GM12873 (cell line): ENCODE measurements around the gene GPR82.

Experiments
- TF ChIP-seq, protein P1 (sequence below): IDR thresholded peaks from 2 replicates; pipeline ENCODE4 v1.5.1; 2012; ENCODE audit warnings: low read depth, mild to moderate bottlenecking, moderate library complexity, low read length, control low read depth; ENCODE audit not compliant: insufficient read depth; ENCODE audit errors: missing control alignments

Gene GPR82

DNA sequence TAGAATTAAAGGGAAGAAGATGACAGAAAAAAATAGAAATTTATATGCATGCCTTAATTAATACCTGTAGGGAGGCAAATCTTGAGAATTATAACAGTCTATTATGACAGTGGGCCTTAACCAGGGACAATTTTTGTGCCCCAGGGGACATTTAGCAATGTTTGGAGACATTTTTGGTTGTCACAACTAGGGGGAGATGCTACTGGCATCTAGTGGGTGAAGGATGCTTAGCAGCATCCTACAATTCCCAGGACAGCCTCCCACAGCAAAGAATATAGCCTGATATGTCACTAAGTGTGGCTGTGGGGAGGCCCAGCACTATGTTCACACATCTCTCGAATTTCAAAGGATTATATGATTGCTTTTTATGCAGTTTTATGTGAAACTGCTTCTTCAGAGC, 10.5 kb downstream of the GPR82 start:
- TF ChIP-seq, protein P1, sequence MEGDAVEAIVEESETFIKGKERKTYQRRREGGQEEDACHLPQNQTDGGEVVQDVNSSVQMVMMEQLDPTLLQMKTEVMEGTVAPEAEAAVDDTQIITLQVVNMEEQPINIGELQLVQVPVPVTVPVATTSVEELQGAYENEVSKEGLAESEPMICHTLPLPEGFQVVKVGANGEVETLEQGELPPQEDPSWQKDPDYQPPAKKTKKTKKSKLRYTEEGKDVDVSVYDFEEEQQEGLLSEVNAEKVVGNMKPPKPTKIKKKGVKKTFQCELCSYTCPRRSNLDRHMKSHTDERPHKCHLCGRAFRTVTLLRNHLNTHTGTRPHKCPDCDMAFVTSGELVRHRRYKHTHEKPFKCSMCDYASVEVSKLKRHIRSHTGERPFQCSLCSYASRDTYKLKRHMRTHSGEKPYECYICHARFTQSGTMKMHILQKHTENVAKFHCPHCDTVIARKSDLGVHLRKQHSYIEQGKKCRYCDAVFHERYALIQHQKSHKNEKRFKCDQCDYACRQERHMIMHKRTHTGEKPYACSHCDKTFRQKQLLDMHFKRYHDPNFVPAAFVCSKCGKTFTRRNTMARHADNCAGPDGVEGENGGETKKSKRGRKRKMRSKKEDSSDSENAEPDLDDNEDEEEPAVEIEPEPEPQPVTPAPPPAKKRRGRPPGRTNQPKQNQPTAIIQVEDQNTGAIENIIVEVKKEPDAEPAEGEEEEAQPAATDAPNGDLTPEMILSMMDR: peak; percentile 70

DNA sequence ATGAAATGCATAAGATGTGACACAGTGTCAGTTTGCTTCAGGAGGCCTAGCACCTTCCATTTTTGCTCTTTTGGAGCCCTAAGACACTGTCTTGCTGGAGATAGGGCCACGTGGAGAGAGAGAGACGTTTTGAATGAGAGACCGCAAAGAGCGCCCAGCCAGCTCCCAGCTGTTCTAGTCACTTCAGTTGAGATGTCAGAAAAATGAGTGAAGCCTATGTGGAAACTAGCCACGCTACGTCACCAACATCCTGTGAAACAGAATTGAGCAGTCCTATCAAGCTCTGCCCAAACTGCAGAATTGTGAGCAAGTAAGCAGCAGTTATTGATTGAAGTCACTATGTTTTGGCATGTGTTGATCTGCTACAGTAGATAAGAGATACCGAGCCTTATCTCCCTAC, 13.1 kb downstream of the GPR82 start:
- TF ChIP-seq, protein P1: no peak

DNA sequence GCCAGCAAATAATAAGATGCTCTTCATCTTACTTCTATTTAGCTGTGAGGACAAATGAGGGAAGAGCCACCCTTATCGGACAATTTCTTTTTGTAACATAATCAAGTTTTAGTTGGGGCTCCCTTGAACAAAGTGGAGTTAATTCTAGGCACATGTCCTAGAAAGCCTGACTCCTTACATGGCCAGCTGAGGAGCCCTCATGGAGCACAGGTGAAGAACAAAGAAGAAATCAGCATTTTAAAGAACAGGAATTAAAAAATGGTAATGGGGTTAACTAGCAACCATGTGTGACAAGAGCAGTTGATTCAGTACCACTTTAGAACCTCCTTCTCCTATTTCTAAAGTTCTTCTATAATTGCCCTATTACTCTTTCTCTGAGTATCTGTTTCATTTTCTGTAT, 15.9 kb downstream of the GPR82 start:
- TF ChIP-seq, protein P1: no peak

DNA sequence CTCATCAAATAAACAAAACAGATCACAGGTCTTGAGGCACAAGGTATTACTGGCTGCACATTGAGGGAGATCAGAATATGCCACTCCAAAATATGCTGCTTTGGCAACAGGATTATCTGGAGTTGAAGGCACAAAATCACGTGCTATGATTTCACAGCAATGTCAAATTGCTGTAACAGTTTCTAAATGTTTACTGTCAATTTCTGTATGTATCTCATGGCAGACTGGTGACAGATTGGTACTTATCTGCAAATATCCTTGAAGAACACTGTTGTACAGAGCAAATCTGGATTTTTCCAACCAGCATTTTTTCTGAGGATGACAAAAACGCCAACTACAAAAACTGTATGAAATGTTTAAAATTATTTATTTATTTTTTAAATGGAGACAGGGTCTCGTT, 26.7 kb downstream of the GPR82 start:
- TF ChIP-seq, protein P1: no peak

DNA sequence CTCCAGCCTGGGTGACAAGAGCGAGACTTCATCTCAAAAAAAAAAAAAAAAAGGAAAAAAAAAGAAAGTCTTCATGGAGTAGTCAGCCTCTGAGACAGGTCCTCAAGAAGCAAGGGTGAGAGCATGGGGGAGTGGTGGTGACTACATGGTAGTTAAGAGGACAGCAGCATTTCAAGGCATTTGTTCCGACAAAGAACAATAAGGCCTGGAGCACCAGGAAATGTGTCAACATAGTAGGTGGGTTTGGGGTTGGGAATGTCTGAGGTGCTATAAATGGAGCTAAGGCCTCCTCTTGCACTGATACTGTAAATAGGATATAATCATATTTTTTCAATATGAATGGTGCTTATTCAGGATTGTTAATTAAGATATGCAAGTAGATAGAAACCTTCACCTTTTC, 34.4 kb downstream of the GPR82 start:
- TF ChIP-seq, protein P1: no peak

DNA sequence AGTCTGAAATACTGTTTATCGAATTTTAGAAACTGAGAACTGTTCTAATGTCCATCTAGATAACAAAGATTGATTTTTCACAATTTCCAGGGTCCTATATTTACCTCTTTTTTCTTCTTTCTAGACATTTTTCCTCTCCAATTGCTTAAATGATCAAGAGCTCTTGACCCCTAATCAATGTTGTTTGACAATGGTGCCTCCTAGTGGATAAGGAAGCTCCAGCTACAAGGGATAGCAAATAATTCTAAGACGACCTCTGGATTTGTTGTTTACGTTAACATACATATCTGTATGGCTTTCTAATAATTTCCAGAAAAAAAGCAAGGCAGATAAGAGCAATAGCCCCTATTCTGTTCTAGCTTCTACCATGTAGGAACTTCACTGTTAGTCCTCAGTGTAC, 35.8 kb downstream of the GPR82 start:
- TF ChIP-seq, protein P1: peak; percentile 58

DNA sequence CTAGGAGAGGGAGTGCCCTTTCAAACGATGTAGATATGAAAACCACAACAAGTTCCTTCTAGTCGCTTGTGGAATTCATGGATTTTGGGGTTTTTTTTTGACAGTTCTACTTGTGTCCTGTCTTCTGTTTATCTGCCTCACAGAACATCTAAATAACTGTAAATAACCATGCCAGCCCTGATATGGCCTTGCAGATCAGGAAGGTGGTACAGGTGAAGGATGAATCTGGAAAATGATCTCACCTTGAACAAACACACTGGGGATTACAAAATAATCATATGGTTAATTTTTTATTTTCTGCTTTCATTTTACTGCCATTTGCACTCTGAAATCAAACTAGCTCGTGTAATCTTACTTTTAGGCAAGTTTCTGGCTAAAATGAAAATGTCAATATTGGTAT, 37.2 kb downstream of the GPR82 start:
- TF ChIP-seq, protein P1: no peak
